ENCODE measurements around the gene CLEC4F. TPM values are rescaled to one million over a fixed set of nuclear protein-coding genes. Genes with fewer than 3 reads are reported as not detected.

Gene CLEC4F
- total and polyA plus RNA-seq, 2 experiments from 2014 or later, result not detected

- TF ChIP-seq EZH2phosphoT487 (IDR thresholded peaks at IDR 0.05; ENCODE audit: unreplicated experiment) (no peak), JUNB (IDR thresholded peaks at IDR 0.05; ENCODE audit: unreplicated experiment) (no peak), ZNF331 (CRISPR knock-in tag; IDR thresholded peaks at IDR 0.05; ENCODE audit: low read depth) (no peak), STAT1 (IDR thresholded peaks at IDR 0.05; ENCODE audit: unreplicated experiment) (no peak), EZH2 (IDR thresholded peaks at IDR 0.05; ENCODE audit: low read depth, unreplicated experiment) (no peak), NANOG (IDR thresholded peaks at IDR 0.05; ENCODE audit: borderline replicate concordance) (no peak), CREB1 (CRISPR knock-in tag; IDR thresholded peaks at IDR 0.05; ENCODE audit: low read depth) (no peak)
- TF ChIP-seq, protein P1, sequence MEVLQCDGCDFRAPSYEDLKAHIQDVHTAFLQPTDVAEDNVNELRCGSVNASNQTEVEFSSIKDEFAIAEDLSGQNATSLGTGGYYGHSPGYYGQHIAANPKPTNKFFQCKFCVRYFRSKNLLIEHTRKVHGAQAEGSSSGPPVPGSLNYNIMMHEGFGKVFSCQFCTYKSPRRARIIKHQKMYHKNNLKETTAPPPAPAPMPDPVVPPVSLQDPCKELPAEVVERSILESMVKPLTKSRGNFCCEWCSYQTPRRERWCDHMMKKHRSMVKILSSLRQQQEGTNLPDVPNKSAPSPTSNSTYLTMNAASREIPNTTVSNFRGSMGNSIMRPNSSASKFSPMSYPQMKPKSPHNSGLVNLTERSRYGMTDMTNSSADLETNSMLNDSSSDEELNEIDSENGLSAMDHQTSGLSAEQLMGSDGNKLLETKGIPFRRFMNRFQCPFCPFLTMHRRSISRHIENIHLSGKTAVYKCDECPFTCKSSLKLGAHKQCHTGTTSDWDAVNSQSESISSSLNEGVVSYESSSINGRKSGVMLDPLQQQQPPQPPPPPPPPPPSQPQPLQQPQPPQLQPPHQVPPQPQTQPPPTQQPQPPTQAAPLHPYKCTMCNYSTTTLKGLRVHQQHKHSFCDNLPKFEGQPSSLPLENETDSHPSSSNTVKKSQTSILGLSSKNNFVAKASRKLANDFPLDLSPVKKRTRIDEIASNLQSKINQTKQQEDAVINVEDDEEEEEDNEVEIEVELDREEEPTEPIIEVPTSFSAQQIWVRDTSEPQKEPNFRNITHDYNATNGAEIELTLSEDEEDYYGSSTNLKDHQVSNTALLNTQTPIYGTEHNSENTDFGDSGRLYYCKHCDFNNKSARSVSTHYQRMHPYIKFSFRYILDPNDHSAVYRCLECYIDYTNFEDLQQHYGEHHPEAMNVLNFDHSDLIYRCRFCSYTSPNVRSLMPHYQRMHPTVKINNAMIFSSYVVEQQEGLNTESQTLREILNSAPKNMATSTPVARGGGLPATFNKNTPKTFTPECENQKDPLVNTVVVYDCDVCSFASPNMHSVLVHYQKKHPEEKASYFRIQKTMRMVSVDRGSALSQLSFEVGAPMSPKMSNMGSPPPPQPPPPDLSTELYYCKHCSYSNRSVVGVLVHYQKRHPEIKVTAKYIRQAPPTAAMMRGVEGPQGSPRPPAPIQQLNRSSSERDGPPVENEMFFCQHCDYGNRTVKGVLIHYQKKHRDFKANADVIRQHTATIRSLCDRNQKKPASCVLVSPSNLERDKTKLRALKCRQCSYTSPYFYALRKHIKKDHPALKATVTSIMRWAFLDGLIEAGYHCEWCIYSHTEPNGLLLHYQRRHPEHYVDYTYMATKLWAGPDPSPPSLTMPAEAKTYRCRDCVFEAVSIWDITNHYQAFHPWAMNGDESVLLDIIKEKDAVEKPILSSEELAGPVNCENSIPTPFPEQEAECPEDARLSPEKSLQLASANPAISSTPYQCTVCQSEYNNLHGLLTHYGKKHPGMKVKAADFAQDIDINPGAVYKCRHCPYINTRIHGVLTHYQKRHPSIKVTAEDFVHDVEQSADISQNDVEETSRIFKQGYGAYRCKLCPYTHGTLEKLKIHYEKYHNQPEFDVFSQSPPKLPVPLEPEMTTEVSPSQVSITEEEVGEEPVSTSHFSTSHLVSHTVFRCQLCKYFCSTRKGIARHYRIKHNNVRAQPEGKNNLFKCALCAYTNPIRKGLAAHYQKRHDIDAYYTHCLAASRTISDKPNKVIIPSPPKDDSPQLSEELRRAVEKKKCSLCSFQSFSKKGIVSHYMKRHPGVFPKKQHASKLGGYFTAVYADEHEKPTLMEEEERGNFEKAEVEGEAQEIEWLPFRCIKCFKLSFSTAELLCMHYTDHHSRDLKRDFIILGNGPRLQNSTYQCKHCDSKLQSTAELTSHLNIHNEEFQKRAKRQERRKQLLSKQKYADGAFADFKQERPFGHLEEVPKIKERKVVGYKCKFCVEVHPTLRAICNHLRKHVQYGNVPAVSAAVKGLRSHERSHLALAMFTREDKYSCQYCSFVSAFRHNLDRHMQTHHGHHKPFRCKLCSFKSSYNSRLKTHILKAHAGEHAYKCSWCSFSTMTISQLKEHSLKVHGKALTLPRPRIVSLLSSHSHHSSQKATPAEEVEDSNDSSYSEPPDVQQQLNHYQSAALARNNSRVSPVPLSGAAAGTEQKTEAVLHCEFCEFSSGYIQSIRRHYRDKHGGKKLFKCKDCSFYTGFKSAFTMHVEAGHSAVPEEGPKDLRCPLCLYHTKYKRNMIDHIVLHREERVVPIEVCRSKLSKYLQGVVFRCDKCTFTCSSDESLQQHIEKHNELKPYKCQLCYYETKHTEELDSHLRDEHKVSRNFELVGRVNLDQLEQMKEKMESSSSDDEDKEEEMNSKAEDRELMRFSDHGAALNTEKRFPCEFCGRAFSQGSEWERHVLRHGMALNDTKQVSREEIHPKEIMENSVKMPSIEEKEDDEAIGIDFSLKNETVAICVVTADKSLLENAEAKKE (CRISPR knock-in tag; IDR thresholded peaks at IDR 0.05), result no peak
Observed at GRCh38 chr2:70826696-70827350, 6.4 kb upstream of the CLEC4F start (continued).

GRCh38 chr2:70823249-70823648, 2.9 kb upstream of the CLEC4F start:
- ATAC-seq, result no peak
- peaks cover 13% of the 10 kb centered on the region for H3K4me1 Mint-ChIP-seq
- TF ChIP-seq CTCF (conservative IDR thresholded peaks at IDR 0.05; ENCODE audit: low read depth in 2 of 2) (no peak), STAT1 (IDR thresholded peaks at IDR 0.05; ENCODE audit: unreplicated experiment) (no peak), EZH2phosphoT487 (IDR thresholded peaks at IDR 0.05; ENCODE audit: unreplicated experiment) (no peak), NANOG (IDR thresholded peaks at IDR 0.05; ENCODE audit: borderline replicate concordance) (no peak), POLR2AphosphoS5 (IDR thresholded peaks at IDR 0.05; ENCODE audit: low read depth) (no peak)

More at GRCh38 chr2:70823249-70823648, 2.9 kb upstream of the CLEC4F start:
- Mint-ChIP-seq H3K27ac (no peak overlapping the region), H3K9me3 (no peaks in the 10 kb centered on the region), H3K4me3 (no peak overlapping the region), H3K27me3 (ENCODE audit: insufficient read depth, low read depth, poor library complexity) (peaks cover 12% of the 10 kb centered on the region), H3K36me3 (ENCODE audit: low read depth) (no peaks in the 10 kb centered on the region)
- Histone ChIP-seq H3K36me3 (ENCODE audit: insufficient read depth) (no peaks in the 10 kb centered on the region), H3K4me1 (ENCODE audit: insufficient read depth) (peaks cover 9% of the 10 kb centered on the region), H3K9me2 (ENCODE audit: insufficient read depth) (no peaks in the 10 kb centered on the region), H4K20me1 (replicated peaks; ENCODE audit: insufficient read depth) (no peaks in the 10 kb centered on the region), H3K4me2 (no peak overlapping the region), H2AFZ (no peak overlapping the region), H3K27ac (ENCODE audit: low read depth) (no peak overlapping the region), H3F3A (replicated peaks; ENCODE audit: low read depth) (no peaks in the 10 kb centered on the region), H3K27me3 (ENCODE audit: insufficient read depth) (peaks cover 3% of the 10 kb centered on the region; the same call in 1 of the 2 replicates), H3K4me3 (no peak overlapping the region), H3K79me2 (replicated peaks; ENCODE audit: insufficient read depth) (no peaks in the 10 kb centered on the region)
- no peak for DNase-seq (ENCODE audit: low spot score)
